IPS-18a (cell line): Measurements from ENCODE around the gene DOK4.

ENCODE experiments used
- H3K27ac ChIP-seq: one replicate; pipeline ENCODE4 v1.5.1; 2013; ENCODE audit warnings: low read length
- H3K27me3 ChIP-seq: one replicate; pipeline ENCODE4 v1.6.1; 2013; ENCODE audit warnings: mild to moderate bottlenecking, low read length; ENCODE audit not compliant: control insufficient read depth, insufficient read depth
- H3K36me3 ChIP-seq: one replicate; pipeline ENCODE4 v1.6.1; 2013; ENCODE audit warnings: low read depth, low read length; ENCODE audit not compliant: control insufficient read depth
- H3K4me1 ChIP-seq: one replicate; pipeline ENCODE4 v1.6.1; 2013; ENCODE audit warnings: low read depth, low read length; ENCODE audit not compliant: control insufficient read depth
- H3K4me3 ChIP-seq: one replicate; pipeline ENCODE4 v1.5.1; 2013; ENCODE audit warnings: low read length
- H3K9ac ChIP-seq: one replicate; pipeline ENCODE4 v1.6.1; 2013; ENCODE audit warnings: mild to moderate bottlenecking, low read length, moderate library complexity
- H3K9me3 ChIP-seq: one replicate; pipeline ENCODE4 v1.6.1; 2013; ENCODE audit warnings: low read depth, low read length; ENCODE audit not compliant: control insufficient read depth

The DOK4 gene

DNA sequence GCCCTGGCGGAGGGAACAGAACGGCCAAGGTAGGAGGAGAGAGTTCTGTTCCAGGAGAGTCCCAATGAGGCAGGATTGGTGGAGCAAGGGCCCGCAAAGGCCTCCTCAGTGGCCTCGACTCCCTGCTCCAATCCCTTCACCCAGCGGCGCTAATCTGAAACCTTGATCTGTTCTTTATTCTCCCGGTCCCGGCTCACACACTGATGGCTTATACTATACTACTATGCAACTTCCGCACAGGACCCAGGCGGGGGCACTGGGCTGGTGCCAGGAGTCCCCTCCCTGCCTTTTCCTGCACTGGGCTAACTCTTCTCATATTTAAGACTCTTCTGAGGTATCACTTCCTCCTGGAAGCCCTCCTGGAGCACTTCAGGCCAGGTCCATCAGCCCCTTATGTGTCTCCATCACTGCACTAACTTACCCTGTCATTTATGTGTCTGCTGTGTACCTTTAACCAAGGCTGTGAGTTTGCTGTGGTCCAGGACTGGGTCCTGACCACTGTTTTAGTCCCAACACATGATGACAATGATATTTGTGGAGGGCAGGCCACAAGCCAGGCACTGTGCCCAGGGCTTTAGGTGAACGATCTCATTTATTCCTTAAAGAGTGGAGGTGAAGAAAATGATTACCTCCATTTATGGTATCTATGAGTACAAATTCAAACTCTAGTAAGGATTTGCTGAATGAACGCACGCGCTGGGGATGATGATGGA lies 43.3 kb upstream of the DOK4 start:
- peaks cover 29% of the 10 kb centered on the region for H3K4me1 ChIP-seq
- H3K4me3 ChIP-seq, result peak overlapping the region; percentile 48
- H3K27ac ChIP-seq, result no peak overlapping the region
- H3K9me3 ChIP-seq, result no peaks in the 10 kb centered on the region
- H3K9ac ChIP-seq, result no peak overlapping the region
- peaks cover 21% of the 10 kb centered on the region for H3K27me3 ChIP-seq
- no peaks in the 10 kb centered on the region for H3K36me3 ChIP-seq

GRCh38 chr16:57528499-57529390 lies 42.5 kb upstream of the DOK4 start:
- H3K27me3 ChIP-seq, result peaks cover 21% of the 10 kb centered on the region
- peak overlapping the region; percentile 48 for H3K4me3 ChIP-seq
- H3K4me1 ChIP-seq, result peaks cover 29% of the 10 kb centered on the region
- H3K9ac ChIP-seq, result no peak overlapping the region
- H3K27ac ChIP-seq, result no peak overlapping the region
- no peaks in the 10 kb centered on the region for H3K9me3 ChIP-seq
- no peaks in the 10 kb centered on the region for H3K36me3 ChIP-seq

DNA sequence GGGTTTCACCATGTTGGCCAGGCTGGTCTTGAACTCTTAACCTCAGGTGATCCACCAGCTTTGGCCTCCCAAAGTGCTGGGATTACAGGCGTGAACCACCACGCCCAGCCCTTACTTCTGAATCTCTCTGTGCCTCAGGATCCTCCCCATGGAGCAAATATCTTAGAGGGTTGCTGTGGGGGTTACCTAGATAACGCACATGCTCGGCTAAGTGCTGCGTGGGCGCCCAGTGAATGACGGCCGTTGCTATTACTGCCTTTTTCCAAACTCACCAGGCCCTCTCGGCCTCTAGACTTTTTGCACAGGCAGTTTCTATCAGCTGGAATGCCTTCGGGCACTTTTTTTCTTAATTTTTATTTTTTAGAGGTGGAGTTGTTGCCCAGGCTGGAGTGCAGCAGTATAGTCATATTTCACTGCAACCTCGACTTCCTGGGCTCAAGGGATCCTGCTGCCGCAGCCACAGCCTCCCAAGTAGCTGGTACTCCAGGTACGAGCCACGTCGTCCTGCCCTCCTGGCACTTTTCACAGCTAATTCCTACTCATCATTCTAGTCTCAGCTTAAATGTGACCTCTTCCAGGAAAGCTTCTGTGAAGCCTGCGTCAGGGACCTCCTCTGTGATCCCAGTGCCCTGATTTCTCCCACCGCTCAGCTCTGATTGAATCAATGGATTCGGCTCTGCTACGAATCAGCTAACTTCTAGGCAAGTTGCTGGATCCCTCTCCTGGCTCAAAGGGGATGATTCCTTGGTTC lies 41.5 kb upstream of the DOK4 start:
- Histone ChIP-seq H3K36me3 (no peaks in the 10 kb centered on the region), H3K27me3 (peaks cover 21% of the 10 kb centered on the region), H3K4me1 (peaks cover 23% of the 10 kb centered on the region), H3K9ac (peak overlapping the region; percentile 16), H3K27ac (no peak overlapping the region), H3K9me3 (no peaks in the 10 kb centered on the region), H3K4me3 (peak overlapping the region; percentile 48)

DNA sequence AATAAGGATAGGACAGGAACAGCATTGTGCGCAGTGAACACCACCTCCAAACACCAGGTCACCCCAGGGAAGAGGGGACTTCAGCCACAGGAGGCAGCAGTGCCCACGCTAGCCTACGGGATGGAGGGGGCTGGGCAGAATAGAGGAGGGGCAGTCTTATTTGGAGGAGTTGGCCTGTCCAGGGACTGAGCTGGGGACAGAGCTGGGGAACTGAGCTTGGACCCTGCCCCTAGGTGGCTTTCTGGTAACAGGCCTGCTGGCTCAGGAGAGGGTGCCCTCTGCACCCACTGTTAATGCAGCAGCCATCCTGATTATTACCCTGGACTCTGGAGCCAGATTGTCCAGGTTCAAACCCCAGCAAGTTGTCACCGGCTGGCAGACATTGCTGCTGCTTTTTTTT lies 40.7 kb upstream of the DOK4 start:
- no peaks in the 10 kb centered on the region for H3K36me3 ChIP-seq
- no peak overlapping the region for H3K9ac ChIP-seq
- no peaks in the 10 kb centered on the region for H3K9me3 ChIP-seq
- H3K4me1 ChIP-seq, result peaks cover 15% of the 10 kb centered on the region
- no peak overlapping the region for H3K4me3 ChIP-seq
- peaks cover 21% of the 10 kb centered on the region for H3K27me3 ChIP-seq
- no peak overlapping the region for H3K27ac ChIP-seq

DNA sequence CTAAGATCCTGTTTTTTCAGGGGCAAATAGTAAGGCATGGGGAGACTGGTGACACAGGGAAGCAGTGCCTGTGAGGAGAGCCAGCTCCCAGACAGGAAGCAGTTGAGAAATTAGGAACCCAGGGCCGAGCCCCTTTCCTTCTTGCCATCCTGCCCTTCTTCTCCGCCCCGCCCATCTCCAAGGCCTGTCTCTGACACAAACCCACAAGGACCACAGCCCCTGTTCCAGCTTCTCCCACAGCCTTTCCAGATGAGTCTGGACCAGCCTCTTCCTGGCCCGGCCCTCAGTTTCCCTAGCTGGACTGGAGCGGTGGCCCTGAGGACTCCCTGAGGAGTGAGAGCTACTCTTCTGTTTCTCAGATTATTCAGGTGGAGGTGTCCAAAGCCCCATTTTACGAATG lies 40.2 kb upstream of the DOK4 start:
- Histone ChIP-seq H3K27me3 (peaks cover 21% of the 10 kb centered on the region), H3K4me1 (peaks cover 14% of the 10 kb centered on the region), H3K4me3 (no peak overlapping the region), H3K27ac (no peak overlapping the region), H3K9me3 (no peaks in the 10 kb centered on the region), H3K9ac (no peak overlapping the region), H3K36me3 (no peaks in the 10 kb centered on the region)

DNA sequence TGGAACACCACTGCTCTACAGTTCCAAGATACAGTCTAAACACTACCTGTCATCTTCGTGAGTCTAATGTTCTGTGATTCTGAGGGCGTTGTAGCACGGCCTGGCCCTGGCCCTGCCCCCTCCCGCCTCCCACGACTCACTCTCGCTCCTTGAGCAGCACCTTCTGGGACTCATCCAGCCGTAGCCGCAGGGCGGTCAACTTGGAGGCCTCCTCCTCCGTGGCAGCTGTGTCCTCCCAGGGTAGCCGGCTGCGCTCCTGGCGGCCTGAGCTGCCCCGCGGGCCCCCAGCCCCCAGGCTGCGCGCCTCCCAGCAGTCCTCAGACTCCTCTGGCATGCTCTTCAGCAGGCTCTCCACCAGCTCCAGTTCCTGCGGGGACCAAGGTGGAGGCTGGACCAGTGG lies 39.5 kb upstream of the DOK4 start:
- Histone ChIP-seq H3K9ac (no peak overlapping the region), H3K27ac (no peak overlapping the region), H3K27me3 (peaks cover 17% of the 10 kb centered on the region)

DNA sequence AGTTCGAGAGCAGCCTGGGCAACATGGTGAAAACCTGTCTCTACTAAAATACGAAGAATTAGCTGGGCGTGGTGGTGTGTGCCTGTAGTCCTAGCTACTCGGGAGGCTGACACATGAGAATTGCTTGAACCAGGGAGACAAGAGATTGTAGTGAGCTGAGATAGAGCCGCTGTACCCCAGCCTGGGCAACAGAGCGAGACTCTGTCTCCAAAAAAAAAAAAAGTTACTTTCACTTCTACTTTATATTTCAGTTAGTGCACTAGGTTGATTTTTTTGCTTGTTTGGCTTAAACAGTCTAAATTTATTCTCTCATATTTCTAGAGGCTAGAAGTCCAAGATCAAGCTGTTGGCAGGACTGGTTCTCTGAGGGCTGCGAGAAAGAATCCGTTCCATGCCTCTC lies 36.7 kb upstream of the DOK4 start:
- H3K27ac ChIP-seq, result no peak overlapping the region
- H3K27me3 ChIP-seq, result no peaks in the 10 kb centered on the region
- H3K36me3 ChIP-seq, result no peaks in the 10 kb centered on the region
- H3K4me1 ChIP-seq, result peaks cover 3% of the 10 kb centered on the region
- H3K4me3 ChIP-seq, result no peak overlapping the region
- no peak overlapping the region for H3K9ac ChIP-seq
- H3K9me3 ChIP-seq, result no peaks in the 10 kb centered on the region

More for the DNA sequence above, 39.5 kb upstream of the DOK4 start:
- no peaks in the 10 kb centered on the region for H3K9me3 ChIP-seq
- no peaks in the 10 kb centered on the region for H3K36me3 ChIP-seq
- no peak overlapping the region for H3K4me3 ChIP-seq
- peaks cover 14% of the 10 kb centered on the region for H3K4me1 ChIP-seq

DNA sequence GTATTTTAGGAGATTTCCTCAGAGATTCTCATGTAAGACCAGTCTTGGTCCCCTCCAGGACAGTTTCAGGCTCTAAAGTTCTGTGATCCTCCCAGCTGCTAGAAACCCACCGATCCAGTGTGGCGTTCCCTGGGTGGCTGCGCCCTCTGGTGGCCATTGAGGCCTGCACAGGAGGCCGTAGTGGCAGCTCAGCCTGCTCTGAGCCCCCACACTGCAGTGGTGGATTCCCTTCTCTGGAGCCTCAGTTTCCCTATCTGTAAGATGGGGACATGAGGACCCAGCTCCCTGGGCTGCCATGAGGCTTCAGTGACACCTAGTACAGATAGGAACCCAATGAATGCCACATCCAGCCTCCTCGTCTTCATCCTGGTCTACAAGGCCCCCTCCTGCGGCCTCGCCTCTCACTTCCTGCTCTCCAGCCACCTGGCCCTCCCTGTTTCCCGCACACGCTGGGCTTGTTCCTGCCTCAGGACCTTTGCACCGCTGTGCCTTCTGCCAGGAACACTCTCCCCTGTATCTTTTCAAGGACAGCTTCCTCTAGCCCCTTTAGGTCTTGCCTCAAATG lies 33.6 kb upstream of the DOK4 start:
- Histone ChIP-seq H3K36me3 (peaks cover 4% of the 10 kb centered on the region), H3K9ac (no peak overlapping the region), H3K27me3 (no peaks in the 10 kb centered on the region), H3K27ac (no peak overlapping the region), H3K4me1 (no peaks in the 10 kb centered on the region), H3K9me3 (no peaks in the 10 kb centered on the region), H3K4me3 (no peak overlapping the region)

DNA sequence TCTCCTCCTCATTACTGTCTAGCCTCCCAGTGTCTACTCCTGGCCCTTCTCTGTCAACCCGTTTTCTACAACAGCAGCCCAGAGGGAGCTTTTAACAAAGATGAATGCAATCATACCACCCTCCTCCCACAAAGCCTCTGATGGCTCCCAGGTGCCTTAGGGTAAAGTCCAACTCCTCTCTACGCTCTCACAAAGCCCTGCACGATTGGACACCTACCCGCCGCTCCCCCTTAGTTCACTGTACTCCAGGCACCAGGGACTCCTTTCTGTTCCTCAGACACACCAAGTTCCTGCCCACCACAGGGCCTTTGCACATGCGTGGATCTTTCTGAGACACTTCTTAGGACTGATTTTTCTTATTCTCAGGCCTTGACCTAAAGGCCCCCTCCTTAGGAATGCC lies 32.6 kb upstream of the DOK4 start:
- Histone ChIP-seq H3K27ac (no peak overlapping the region), H3K27me3 (no peaks in the 10 kb centered on the region), H3K4me1 (no peaks in the 10 kb centered on the region), H3K9me3 (no peaks in the 10 kb centered on the region), H3K4me3 (no peak overlapping the region), H3K36me3 (peaks cover 4% of the 10 kb centered on the region), H3K9ac (no peak overlapping the region)

DNA sequence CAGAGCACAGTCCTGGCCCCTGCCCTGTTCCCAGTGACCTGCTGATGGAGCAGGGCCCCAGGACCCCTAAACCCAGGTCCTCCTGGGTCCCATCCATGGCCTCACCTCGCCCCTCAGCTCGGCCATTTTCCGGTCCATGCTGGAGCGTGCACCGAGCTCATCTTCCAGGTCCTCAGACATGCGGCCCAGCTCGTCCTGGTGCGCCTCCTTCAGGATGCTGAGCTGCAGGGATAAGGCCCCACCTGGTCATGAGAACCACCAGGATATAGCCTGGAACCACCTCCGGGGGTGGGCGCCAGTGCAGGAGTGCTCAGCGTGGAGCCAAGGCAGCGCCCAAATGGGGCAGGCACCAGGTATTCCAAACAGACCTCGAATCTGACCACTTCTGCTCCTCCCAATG lies 32.2 kb upstream of the DOK4 start:
- H3K36me3 ChIP-seq, result peaks cover 4% of the 10 kb centered on the region
- no peaks in the 10 kb centered on the region for H3K4me1 ChIP-seq
- no peak overlapping the region for H3K9ac ChIP-seq
- H3K4me3 ChIP-seq, result no peak overlapping the region
- no peaks in the 10 kb centered on the region for H3K9me3 ChIP-seq
- no peak overlapping the region for H3K27ac ChIP-seq
- no peaks in the 10 kb centered on the region for H3K27me3 ChIP-seq
